Stimulated activated CD8-positive, alpha-beta memory T cell treated with anti-CD3 and anti-CD28 coated beads, Interleukin-12 subunit alpha, Interleukin-12 subunit beta, amount 100 ng/mL, for 24 hours (primary cell): ENCODE results near the gene ZNF366.

Source experiments
- DNase-seq: peaks from one replicate; pipeline ENCODE4 v3.0.0-alpha.2; 2020; ENCODE audit errors: extremely low read depth

The ZNF366 gene, protein sequence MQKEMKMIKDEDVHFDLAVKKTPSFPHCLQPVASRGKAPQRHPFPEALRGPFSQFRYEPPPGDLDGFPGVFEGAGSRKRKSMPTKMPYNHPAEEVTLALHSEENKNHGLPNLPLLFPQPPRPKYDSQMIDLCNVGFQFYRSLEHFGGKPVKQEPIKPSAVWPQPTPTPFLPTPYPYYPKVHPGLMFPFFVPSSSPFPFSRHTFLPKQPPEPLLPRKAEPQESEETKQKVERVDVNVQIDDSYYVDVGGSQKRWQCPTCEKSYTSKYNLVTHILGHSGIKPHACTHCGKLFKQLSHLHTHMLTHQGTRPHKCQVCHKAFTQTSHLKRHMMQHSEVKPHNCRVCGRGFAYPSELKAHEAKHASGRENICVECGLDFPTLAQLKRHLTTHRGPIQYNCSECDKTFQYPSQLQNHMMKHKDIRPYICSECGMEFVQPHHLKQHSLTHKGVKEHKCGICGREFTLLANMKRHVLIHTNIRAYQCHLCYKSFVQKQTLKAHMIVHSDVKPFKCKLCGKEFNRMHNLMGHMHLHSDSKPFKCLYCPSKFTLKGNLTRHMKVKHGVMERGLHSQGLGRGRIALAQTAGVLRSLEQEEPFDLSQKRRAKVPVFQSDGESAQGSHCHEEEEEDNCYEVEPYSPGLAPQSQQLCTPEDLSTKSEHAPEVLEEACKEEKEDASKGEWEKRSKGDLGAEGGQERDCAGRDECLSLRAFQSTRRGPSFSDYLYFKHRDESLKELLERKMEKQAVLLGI

DNA sequence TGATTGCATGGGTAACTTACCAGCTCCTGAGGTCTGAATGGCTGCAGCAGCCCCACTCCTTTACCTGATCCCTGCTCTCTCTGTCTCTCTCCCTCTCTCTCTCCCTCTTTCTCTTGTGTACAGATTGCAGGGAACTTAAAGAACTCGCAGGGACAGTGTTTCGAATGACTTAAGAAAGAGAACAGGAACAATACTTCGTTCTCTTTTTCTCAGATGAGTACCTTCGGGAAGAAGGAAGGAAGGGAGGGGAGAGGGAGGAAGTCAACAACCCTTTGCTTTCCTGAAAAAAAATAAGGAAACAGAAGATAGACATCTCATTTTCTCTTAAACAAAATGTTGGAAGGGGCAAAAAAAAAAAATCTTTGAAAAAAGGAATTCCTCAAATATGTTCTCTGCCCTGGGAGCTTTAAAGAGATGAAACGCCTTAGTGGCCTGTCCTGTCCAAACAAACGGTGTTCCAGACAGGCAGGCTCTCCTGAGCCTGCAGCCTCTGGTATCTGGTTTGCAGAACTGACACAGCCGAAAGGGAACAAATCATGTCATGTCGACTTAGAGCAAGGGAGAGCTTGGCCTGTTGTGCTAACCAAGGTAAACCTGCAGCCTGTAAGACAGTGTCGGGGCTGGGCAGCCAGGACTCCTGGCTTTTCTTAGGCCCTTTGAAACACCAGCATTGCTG is at the start of gene ZNF366:
Gene ZNF366, minus strand, starts transcription at position 180 of the 676 bp plus-strand sequence. CDS start 45,914 bp downstream, outside the sequence.
- no peak for DNase-seq

DNA sequence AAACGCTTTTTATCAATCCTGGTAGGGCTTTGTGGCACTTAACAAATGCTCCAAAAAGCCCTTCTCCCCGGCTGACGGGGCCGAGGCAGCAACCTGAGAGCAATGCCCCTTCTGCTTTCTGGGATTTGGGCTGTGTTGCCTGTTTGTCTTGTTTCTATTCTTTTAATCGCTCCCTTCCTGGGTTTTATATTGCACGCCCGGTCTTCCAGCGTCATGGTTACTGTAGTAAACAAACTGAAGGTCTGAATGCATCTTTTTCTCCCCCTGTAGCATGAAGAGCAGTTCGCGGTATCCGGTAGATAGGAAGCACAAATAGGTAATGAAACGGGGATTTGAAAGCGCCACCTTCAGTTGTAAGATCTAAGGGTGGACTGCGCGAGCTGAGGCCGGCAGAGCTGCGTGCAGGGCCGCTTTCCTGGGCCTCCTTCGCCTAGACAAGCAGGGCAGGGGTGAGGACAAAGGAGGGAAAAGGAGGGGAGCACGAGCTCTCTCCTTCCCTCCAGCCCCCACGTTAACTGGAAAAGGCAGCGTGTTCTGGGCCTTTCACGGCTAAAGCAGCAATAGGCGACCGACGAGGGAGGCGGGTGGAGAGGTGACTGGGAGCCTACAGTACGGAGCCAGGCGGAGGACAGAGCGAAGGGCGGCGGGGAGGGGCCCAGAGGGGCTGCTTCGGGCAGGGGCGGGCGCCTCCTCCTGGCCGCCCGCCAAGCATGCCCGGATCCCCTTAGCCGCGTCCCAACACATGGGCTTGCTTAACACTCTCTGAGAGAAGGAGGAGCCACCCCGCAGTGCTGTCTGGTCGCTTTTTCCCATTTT is 49.3 kb upstream of the ZNF366 start:
- DNase-seq = no peak

DNA sequence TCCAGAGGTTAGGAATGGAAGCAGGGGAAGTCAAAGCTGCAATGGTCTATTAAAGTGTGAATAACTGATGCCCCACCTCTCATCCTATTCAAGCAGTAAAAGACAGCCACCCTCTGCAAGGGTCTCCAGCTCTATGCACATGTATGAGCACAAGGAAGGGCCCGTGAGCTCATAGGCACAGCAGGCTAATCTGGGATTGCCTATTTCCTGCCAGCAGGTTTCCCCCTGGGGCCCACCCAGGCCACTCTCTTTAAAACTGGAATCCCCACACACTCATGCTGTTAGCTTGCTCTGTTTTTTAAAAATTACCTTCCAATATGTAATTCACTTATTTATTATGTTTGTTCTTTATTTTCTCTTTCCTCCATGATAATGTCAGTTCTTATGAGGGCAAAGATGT is 48.7 kb upstream of the ZNF366 start:
- DNase-seq = no peak

DNA sequence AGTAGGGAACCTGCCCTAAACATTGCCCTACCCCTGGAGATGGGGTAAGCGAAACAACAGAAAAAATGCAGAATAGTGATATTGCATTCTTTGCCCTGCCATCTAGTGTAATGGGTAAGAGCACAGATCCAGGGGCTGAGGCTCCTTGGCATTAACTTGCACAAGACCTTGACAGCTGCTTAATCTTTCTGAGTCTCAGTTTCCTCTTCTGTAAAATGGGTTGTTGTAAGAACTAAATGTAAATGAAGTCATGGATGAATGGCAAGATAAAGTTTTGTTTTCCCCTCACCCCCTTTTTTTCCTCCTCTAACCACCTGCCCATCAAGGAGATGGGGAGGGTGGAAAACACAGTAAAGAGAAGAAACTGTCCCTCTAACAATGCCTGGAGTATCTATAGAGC is 47.7 kb upstream of the ZNF366 start:
- no peak for DNase-seq

DNA sequence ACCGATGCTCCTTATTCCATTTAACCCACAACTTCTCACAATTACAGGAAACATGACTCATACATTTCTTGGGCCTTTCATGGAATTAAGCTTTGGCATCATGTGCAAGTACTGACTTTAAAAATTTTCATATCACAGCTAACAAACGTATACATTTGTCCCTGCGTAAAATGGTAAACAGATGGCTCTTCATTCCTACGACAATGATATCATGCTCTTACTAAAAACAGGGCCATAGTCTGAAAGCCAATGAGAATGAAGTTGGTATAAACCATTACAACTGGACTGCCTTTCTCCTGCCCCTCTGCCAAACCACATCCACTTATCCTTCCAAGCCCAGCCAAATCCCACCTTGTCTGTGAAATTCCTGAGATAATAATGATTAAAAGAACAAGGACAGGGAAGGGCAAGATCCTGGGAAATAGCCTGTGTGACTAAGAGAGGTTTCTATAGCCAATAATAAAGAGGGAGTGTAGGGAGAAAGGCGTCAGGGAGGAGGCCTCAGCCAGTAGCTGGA is 44.9 kb upstream of the ZNF366 start:
- DNase-seq = no peak

DNA sequence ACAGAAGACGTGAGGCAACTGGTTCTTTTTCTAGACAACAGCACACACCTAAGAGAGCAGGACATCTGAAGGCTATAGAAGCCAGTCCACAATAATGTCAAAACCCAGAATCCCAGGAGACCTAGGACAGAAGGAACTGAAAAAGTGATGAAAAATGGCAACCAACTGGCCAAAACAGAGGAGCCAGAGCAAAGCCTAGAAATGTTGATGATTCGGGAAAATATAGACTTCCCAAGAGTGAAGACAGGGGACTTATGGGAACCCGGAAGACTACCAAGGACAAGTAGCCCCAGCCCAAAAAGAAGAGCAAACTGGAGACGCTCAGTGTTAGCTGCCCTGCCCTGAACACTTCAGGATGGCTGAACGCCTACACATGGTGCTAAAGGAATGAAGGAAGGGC is 43.4 kb upstream of the ZNF366 start:
- DNase-seq = no peak

DNA sequence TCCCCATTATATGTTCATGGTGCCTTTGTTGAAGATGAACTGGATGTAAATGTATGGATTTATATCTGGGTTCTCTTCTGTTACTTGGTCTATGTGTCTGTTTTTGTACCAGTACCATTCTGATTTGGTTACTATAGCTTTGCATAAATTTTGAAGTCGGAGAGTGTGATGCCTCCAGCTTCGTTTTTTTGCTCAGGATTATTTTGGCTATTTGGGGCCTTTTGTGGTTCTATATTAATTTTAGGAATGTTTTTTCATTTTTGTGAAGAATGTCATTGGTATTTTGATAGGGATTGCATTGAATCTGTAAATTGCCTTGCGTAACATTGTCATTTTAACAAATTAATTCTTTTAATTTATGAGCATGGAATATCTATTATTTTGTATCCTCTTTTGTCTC is 36.6 kb upstream of the ZNF366 start:
- DNase-seq = no peak

DNA sequence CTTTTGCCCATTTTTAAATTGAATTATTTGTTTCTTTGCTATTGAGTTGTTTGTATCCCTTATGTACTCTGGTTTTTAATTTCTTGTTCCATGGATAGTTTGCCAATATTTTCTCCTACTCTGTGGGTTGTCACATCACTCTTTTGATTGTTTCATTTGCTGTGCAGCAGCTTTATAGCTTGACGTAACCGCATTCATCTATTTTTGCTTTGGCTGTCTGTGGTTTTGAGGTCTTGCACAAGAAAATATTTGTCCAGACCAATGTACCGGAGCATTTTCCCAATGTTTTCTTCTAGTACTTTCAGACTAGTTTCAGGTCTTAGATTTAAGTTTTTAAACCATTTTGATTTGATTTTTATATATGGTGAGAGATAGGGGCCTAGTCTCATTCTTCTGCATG is 36.2 kb upstream of the ZNF366 start:
- DNase-seq = no peak

DNA sequence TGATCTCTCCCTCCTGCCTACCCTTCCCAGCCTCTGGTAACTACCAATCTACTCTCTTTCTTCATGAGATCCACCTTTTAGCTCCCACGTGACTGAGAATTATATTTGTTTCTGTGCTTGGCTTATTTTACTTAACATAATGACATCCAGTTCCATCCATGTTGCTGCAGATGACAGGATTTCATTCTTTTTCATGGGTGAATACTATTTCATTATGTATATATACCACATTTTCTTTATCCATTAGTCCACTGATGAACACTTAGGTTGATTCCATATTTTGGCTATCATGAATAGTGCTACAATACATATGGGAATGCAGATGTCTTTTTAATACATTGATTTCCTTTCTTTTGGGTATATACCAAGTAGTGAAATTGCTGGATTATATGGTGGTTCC is 35.5 kb upstream of the ZNF366 start:
- no peak for DNase-seq

DNA sequence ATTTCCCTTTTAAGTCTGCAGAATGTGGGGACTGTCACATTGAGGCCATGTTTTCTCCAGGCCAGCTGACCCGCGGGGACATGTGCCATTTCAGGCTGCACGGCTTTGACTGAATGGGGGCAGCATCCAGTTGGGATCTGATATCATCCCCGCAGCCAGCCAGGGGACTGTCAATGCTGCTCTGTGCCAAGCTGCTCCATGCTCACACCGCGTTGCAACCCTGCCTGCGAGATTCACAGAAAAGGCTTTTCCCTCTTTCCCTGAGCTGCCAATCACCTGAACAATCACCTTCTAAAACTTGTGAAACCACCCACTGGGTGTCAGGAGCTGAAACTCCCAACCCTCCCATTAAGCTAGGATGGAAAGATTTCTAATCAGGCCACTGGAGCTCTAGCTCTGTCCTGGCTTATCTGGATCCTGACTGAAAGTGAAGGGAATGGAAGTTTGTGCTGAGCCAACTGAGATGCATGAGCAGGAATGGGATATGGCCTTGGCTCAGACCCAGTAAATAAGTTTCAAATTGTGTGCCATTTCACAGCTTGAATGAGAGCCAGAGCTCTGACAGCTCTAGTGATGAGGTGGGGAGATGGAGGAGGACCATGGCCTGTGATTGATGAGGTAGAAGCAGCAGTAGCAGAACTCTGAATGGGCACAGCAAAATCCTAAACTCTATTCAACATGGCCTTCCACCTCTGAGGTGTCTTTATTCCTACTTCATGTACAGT is 34.5 kb upstream of the ZNF366 start:
- DNase-seq = no peak

DNA sequence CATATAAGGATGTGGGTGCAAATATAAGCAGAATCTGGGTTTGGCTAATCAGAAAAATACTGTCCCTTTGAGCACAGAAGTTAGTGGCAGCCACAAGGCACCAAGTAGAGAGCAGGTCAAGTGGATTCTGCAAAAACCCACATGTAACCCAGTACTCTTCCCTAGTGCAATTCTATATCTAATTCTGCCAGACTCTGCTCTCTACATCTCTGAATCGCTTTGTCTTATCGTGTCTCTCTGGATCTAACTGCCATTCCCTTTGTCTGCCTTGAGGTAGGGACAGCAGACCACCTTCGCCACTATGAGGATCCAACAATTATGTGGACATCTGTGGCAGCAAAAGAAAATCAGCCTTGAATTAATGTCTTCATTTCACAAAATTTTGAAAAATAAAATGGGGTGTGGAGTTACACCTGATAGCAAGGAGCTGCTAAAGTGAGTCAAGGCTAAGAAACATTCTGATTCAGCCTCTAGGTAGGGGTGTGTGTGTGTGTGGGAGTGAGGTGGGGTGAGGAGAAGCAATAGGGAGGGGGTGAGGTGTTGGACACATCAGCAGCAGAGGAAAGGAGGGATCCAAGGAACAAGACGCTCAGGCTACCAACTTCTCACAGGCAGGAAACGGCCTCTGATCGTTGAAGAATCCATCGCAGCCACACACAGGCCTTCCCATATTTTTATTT is 33.7 kb upstream of the ZNF366 start:
- no peak for DNase-seq

DNA sequence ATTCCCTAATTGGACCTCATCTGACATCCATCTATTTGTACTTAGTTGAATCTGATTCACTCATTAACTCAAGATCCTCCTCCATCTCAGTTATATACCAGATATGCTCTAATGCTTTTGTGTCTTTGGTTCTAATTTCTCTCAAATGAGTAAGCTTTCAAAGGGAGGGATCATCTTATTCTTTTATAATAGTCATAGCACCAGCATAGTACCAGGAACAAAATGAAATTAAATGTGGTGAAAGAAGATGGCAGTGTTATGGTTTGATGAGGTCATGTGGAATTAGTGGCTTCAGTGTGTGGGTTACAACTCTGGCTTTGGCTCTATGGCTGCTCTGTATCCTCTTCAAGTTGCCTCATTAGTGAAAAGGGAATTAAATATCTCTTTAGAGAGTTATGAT is 32.5 kb upstream of the ZNF366 start:
- DNase-seq = no peak

DNA sequence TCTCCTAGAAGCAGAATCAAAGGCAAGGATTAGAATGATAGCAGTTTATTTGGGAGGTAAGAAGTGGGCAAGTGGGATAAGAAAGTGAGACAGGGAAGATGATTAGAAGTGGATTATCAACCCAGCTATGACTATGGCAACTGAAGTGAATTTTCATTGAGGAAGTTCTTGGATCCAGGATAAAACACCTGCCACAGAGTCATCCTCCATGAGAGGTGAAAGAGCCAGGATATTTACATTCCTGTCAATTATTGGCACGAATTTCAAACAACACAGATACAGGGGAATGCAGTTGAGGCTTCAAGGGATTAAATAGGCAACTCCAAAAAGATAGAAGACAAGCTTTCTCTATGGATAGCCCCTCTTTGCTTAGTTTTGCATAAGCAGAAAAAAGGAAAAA is 31.8 kb upstream of the ZNF366 start:
- DNase-seq = no peak

DNA sequence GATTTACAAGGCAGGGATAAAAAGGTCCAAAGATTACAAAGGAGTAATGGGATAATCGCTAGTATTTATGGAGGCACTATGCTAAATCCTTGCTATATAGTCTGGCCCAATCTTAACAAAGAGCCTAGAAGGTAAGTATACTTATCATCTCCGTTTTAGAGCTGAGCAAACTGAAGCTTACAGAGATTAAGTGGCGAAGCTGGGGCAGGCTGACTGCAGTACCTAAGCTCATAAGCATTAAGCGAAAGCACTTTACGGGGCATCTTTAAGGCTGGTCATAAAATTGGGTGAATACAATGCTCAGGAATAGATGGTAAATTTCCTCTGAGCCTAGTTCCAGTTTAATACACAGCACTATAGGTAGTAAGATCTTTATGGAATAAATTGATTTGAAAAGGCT is 30.0 kb upstream of the ZNF366 start:
- DNase-seq = no peak

DNA sequence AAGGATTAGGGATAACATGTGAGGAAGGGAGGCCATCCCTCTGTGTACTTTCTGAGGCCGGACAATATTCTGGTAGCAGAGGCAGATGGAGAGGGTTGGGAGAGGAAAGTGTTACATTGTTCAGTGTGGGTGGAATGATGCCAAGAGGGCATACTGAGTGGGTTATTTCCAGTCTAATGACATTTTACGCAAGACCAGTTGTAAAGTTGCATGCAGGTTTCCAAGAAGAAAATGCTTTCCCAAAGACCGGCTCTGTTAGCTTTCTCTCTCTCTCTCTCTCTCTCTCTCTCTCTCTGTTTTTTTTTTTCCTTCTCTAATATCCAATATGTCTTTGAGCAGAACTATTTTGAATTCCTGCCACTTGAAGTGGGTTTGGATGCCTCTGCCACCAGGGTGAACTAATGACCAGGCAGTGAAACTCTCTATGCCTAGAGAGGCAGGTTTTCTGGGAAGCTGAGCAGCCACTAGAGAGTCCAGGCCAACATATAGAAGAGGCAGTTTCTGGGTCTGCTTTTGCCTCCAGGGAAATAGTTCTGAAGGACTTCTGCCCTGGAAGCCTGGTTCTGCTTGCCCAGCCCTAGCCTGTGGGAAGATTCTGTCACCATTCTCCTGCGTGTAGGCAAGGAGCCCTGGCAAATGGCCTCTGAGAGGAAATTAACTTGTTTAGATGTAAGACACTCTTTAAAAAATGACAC is 24.4 kb upstream of the ZNF366 start:
- DNase-seq = no peak

DNA sequence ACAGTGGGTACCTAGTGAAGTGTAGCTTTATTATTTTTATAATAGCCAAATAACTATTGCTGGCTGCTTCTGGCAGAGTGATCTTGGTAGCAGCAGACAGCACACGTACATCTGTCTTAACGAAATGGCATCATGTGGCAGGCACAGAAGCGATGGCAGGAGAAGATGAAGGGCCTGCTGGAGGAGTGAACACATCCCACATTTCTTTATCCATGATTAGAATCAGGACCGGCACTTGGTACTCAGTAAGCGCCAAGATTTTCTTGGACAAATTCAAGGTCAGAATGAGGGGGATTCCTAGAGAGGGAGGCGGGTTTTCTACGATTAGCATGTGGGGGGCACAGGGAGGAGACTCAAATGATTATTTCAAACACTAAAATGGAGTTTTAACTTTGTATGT is 23.0 kb upstream of the ZNF366 start:
- DNase-seq = no peak

DNA sequence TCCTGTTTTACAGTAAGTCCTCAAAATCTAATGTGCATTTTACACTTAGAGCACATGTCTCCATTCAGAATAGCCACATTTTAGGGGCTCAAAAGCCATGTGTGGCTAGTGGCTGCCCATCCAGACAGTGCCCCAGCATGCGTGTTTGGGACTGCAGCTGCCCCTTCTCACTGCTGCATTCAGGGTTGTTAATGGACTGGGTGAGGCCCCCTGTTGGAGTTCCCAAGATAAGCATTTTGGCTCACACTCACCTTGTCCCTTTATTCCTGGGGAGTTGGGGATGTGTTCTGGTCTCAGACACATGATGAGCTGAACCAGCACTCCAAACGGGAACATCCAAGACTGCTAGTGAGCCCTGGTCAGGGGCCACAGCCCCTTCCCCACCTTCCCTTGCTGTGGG is 22.2 kb upstream of the ZNF366 start:
- no peak for DNase-seq

DNA sequence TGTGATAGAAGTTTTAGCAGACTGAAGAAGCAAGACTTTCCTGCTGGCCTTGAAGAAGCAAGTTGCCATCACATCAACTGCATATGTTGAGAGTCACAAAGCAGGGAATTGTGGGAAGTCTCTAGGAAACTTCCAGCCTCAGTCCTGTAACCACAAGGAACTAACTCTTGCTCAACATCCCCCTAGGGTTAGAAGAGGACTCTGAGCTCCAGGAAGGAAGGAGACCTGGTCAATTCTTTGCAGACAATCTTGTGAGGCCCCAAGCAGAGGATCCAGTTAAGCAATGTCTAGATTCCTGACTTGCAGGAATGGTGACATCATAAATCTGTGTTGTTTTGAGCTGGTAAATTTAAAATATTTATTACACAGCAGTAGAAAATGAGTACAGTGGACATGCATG is 18.6 kb upstream of the ZNF366 start:
- no peak for DNase-seq

DNA sequence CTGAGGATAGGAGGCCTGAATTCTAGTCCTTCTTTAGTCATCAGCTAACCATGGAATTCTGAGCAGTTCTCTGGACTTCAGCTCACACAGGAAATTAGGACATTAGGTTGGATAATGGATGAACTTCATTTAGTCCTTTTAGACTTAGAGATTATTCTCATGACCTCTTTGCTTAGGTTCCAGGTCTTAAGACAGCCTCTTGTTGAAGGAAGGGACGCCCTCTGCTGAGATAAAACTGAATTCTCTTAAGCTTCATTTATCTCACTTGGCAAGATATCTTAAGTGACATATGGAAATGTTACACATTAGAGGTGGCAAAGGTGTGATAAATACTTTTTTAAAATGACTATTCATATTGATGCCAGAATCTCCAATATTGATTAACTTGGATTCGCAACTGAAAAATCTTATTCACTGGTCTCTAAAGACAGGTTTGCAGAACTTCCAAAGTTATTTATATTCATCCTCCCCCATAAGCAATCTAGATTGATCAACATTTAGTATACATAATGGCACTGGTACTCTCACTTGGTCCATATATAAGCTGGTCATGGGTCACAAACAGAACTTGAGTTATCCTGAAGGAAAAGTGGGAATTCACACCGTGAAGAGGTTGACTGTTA is 16.9 kb upstream of the ZNF366 start:
- DNase-seq = no peak
